Measurements from ENCODE around the gene CD2BP2.

CD2BP2 gene

DNA sequence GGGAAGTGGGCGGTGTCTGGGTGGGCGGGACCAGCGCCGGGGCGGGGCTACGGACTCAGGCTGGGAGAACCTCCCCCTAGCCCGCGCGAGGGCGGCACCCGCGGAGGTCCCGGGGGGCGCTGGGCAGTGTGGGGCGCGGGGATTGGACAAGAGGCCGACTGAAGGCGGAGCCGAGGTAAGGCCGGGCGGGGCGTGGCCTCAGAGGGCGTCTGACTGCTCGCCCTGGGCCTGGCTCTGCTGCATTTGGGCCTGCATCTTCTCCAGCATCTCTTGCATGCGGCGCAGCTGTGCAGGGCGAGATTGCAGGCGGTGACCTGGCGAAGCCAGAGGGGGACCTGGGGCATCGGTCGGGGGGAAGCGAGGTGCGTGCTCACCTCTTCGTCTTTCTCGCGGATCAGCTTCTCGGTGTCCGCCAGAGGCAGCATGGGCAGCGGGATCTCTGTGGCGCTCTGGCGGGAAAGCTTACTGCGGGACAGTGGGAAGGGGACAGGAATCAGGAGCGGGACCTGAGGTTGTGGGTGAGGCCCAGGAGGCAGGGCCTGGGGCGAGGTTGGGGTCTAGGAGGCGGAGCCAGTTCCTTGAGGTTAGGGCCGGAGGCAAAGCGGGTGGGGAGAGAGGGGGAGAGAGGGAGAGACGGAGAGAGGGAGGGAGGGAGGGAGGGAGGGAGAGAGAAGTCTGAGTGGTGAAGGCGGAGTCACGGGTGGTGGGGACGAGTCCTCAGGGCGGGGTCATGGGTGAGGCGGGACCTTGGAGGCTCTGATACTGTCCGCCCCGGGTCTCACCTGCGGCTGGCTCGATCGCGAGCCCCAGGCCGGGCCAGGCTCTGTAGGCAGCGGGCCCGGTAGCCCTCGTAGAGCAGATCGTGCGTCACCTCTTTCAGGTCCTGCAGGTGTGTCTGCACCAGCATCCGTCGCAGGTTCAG lies 23.4 kb upstream of the CD2BP2 start:
- peak; percentile 97 for DNase-seq

DNA sequence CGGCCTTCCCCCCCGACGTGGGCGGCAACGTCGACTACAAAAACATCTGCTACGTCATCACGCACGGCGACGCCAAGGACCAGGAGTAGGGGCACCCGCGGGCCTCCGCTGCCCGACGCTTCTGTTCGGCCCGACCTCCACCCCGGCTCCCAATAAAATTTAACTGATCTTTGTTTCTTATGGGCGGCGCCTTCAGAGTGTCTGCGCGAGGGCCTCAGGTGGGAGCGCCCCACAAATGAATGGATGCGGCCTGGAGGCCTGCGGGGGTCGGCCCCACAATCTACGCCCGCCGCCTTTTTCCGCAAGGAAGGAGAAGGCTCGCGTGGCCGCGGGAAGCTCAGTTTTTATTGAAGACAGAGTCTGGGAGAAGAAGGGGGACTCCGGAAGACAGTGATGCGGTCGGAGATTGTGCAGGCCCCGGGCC lies 22.7 kb upstream of the CD2BP2 start:
- DNase-seq = peak; percentile 89

DNA sequence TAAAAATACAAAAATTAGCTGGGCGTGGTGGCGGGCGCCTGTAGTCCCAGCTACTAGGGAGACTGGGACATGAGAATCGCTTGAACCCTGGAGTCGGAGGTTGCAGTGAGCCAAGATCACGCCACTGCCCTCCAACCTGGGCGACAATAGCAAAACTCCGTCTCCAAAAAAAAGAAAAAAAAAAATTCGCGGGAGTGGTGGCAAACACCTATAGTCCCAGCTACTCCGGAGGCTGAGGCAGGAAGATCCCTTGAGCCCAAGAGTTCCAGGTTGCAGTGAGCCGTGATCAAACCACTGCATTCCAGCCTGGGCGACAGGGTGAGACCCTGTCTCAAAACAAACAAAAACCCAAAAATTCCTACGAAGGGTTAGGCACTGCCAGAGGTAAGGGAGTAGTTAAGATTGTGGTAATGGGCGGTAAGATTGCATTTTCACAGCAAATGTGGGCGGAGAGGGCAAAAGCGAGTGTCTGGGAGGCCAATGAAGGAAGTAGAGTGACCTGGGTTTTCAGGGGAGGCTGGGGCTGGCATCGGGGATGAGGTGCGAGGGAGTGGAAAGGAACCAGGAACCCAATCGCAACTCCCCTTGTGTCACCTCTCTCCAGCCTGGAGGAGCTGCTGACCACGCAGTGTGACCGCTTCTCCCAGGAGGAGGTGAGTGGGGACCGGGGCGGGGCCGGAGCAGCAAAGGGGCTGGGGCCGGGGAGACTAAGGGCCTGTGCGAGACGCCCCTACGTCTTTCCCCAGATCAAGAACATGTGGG lies 22.1 kb upstream of the CD2BP2 start:
- no peak for DNase-seq

GRCh38 chr16:30376461-30376902 lies 21.4 kb upstream of the CD2BP2 start:
- DNase-seq = no peak

DNA sequence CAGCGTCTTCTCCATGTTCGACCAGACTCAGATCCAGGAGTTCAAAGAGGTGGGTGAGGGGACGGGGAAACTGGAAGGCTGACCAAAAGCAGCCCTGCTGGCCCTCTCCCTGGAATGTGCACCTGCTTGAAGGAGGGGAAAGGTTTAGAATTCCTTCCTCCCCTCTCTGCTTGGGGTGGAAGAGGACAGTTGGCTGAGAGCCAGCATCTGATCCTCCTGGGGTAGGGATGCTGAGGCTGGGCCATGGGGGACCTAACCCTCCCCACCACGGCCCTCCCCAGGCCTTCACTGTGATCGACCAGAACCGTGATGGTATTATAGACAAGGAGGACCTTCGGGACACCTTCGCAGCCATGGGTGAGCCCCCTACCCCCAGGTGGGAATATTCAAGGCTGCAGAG lies 20.8 kb upstream of the CD2BP2 start:
- DNase-seq = no peak

DNA sequence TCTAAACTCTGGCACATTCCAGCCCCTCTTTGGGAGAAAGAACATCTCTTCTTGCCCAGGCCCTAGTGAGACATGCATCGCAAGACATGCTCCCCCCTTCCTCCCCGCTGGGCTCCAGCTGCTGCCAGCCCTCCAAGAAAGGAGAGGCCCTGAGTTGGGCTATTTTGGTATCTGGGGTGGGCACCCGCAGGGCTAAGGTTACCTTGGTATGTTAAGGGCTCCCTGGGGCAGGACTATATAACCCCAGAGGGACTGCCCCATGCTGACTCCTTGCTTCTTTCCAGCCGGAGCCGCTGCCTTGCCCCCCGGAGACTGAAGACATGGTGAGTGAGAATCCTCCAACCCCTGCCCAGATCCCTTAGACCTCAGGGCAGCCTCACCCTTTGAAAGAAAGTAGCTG lies 19.4 kb upstream of the CD2BP2 start, which contains the start of gene MYL11:
MYL11 (plus strand) TSS at position 265 of the 400 bp plus-strand sequence; CDS start at position 321, 56 bp downstream.
- DNase-seq = no peak

DNA sequence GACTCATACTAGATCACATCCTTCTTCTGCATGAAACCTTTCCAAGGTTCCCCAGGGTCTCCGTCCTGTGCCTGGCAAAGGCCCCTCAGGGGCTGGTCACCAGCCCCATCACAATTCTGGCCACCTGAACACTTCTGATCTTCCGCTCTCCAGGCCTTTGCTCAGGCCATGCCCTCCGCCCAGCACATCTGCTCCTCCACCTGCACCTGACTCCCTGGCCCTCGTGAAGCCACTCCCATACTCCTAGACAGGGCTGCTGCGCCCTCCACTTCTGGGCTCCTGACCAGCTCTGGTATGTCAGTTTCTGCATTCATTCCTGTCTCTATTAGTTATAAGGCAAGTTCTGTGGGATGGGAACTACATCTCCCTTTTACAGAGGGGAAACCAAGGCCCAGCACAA lies 17.6 kb upstream of the CD2BP2 start:
- no peak for DNase-seq

GRCh38 chr16:30372038-30372712 lies 17.1 kb upstream of the CD2BP2 start:
- DNase-seq = no peak

GRCh38 chr16:30371248-30371816 lies 16.2 kb upstream of the CD2BP2 start:
- no peak for DNase-seq

GRCh38 chr16:30370456-30371247 lies 15.5 kb upstream of the CD2BP2 start, which contains the start of gene TBC1D10B:
TBC1D10B (minus strand) TSS chr16:30370494; CDS start chr16:30370183, 311 bp downstream.
- peak; percentile 100 for DNase-seq

GRCh38 chr16:30369938-30370455 lies 14.9 kb upstream of the CD2BP2 start:
- DNase-seq = no peak

DNA sequence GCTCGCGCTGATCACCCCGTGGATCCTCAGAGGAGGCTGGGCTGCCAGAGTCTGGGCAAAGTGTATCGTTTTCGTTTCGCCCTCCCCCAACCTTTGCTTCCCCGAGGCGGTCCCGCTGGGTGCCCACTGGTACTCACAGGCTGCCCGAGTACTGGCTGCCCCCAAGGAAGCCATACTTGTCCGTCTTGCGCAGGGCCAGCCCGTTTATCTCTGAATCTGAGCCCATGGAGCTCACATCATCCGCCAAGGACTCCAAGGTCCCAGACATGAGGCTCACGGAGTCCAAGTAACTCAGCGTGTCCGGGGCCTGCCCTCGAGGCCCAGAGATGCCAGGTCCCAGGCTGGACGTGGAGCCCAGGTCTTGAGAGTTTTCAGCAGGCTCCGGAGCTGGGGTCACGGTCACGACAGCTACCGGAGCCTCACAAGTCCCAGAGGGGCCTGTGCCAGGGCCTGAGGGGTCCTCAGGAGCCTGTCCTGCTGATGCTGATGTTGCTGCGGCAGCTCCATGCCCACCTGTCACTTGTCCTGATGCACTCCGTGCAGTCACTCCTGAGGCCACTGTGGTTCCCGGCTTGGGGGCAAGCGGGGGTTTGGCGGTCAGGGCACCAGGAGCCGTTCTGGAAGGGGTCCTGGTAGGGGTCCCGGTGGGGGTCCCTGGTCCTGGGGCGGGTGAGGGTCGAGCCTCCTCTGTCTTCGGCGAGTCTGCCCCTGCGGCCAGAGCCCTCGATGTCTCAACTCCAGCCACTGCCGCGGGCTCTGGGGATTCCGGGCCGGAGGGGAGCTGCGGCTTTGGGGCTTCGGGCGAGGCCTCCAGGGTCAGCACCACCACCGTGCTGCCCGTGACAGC lies 14.2 kb upstream of the CD2BP2 start:
- DNase-seq = no peak

- no peak for DNase-seq
These were observed 13.6 kb upstream of the CD2BP2 start for GRCh38 chr16:30368792-30369090.

GRCh38 chr16:30368122-30368791 lies 13.1 kb upstream of the CD2BP2 start:
- DNase-seq = peak; percentile 49

GRCh38 chr16:30367349-30368009 lies 12.4 kb upstream of the CD2BP2 start:
- no peak for DNase-seq

- DNase-seq = no peak
These were observed 11.4 kb upstream of the CD2BP2 start for GRCh38 chr16:30366511-30366910.

DNA sequence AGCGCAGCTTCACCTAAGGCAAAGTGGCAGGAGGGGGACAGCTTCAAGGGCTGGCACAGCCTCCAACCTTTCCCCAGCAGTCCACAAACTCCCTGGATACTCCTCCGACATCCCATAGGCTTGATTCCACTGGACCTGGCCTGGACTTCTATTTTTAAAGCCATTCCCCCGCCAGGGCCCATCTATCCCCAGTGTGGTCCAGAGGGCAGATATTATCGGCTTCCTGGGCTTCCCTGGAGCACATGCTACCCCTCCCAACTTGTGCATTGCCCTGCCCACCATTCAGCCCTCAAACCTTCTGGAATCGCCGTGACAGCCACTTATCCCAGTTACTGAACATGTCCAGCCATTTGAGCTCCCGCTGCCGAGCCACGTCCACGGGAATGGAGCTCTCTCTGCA lies 10.1 kb upstream of the CD2BP2 start:
- no peak for DNase-seq

DNA sequence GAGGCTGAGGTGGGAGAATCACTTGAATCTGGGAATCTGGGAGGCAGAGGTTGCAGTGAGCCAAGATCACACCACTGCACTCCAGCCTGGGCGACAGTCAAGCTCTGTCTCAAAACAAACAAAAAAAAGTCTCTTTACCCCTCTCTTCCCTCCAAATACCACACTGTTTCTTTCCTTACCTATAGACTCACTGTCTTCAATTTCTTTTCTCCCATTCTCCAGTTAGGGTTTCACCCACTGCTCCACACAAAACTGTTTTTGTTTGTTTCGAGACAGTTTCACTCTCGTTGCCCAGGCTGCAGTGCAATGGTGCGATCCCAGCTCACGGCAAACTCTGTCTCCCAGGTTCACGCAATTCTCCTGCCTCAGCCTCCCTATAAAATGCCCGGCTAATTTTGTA lies 6.1 kb upstream of the CD2BP2 start:
- DNase-seq = no peak

DNA sequence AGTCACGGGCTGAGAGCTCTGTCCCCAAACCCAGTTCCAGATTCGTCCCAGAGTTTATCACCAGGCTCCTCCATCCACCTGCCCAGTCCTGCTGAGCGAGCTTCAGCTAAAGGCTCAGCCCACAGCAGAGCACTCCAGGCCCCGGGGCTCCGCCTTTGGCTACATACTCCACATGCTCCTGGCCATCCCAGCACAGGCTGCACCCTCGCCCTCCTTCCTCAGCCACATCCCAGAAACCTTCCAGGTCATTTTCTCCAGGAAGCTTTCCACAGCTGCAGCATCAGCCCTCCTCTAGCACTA lies 4.7 kb upstream of the CD2BP2 start:
- DNase-seq = no peak

Data from fibroblast of upper back skin (primary cell).